HL-60/S4 treated with retinoic acid at 250 ng/mL for 4 days and 3 days (cell line): Measurements from ENCODE around the gene CCDC92.

Experiments used
- in situ Hi-C: fragments of 300-500 bp; cut with MboI; formaldehyde crosslinking; loops from 2 replicates; pipeline ENCODE4 v1.7.0; 2022; ENCODE audit warnings: low sequenced_read_pairs

Gene CCDC92

GRCh38 chr12:123976227-123976826, 3.7 kb upstream of the CCDC92 start:
- in situ Hi-C loops: no loop called here

GRCh38 chr12:123973552-123974341, 1.1 kb upstream of the CCDC92 start:
- in situ Hi-C loops: no loop called here

DNA sequence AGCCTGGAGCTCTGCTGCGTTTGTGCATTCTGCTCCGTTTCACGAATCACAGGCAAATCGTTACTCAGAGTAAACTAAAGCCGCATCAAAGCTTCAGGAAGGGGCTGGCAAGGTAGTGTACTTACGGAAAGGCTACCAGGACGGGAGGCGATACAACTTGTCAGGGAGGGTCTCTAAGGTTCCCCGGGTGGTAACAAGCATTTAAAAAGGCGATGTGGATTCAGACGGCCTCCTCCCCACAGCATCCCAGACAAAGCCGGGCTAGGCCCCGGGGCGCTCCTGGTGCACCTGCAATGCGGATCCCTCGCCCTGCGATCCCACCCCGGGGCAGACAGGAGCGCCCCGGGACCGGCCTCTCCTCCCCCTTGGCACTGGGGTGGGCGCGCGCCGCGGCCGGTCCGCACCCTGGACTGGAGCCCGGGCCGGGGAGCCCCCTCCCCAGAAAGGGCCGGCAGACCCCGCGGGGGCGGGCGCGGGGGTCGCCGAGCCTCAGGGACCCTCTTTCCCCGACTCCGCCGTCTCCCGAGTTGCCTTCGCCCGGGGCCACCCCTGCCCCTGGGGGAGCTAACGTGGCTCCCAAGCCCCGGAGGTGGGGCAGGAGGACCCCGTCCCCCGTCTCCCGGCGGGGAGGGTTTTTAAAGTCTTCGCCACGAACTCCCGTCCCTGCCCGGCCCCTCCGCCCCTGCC, 718 bp downstream of the CCDC92 start:
- in situ Hi-C loops: no loop called here

DNA sequence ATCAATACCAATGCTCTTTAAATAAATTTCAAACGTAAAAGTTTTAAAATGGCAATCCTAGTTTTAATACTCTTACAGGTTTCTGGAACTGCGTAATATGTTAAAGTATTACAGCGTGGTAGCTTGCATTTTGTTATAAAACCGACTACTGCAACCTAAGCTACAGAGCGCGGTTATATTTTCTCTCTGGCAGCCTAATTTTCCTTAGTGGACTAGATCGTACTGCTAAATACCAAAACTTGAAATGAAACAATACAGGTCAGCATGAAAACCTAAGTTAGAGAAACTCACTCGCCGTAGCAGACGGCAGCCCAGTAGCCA, 1.2 kb downstream of the CCDC92 start:
- in situ Hi-C loops: no loop called here

DNA sequence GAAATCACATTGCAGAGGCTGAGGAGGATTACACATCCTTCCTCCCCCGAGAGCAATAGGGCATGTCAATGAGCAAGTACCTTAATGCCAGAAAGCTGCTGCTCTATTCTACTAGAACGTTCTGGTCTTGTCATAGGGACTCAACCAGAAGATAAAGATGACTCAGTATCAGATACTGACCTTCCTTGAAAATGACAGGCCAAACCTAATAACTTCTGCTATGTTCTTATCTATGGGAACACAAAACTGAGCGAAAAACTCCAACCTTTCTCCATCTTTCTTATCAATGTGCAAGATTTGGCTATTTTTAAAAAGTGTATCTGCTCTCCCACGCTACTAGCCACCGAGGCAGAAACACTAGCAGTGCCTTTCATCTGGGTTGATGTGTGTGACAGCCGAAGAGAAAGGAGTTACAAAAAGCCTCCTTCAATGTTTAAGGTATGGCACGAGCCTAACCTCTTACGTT, 5.5 kb downstream of the CCDC92 start:
- in situ Hi-C loops: no loop called here

DNA sequence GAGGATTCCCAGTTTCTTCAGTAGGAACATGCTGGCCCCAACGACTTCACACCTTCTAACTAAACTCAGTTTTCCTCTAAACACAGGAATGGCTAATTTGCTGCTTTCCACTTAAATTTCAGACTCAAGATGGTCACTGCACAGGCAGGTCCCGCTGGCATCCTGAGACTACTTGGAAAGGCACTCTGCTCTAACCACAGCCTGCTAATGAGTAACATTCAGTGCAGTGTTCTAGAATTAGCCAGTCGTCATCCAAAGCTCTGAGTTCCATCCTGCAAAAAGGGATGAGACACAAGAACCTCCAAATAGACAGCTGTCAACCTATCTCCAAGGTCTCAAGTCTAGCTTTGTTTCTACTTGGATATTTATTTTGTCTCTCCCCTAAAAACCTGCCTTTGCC, 6.0 kb downstream of the CCDC92 start:
- in situ Hi-C loops: no loop called here

DNA sequence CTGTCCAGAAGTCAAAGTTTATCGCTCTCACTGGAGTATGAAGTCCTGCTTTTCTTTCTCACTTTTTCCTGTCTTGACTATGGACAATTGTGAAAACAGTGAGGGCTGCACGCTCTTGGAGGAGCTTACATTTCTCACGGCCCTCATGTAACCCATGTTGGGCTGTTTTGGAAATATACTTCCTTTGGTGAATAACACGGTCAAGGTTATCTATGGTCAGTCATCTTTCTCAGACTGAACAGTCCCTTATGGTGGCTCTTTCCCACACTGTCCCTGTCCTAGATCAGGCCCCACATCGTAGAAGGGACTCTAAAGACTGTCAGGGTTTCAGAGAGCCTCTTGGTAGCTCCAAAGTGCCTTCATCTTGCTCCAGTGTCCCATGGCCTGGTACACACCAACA, 7.2 kb downstream of the CCDC92 start:
- in situ Hi-C loops: no loop called here

DNA sequence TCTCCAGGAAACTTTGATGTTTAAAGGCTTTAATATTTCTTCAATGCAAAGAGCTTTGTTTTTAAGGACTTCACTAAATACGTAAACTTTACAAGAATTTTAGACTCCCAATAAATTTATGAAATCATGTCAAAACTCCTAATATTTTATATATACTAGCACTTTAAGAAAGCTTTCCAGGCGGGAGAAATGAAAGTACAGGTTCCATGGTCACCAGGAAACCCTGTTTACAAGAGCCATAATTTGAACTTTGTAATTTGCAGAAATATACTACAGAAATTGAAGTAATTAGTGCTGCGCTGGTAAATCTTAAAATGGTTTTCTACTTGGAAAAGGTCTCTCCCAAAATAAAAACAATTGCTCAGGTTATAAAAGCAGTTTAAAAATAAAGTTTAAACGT, 8.8 kb downstream of the CCDC92 start:
- in situ Hi-C loops: no loop called here

DNA sequence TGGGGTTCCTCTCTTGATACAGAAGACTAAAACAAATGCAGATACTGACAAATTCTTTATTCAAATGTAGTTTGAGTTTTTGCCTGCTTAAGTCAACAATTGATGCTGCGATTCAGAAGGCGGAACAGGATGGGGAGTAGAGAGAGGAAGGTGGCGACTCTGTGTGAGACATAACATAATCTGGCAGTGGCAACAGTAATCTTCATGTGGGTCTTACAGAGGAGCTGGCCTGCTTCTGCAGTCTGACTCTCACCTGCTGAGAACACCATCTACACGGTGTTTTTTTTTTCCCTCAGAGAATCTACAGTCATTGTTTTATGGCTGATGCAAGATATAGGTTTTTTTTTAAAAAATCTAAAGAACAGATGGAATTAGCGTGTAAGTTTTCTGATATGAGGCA, 10.1 kb downstream of the CCDC92 start:
- in situ Hi-C loops: no loop called here

GRCh38 chr12:123961585-123962345, 10.9 kb downstream of the CCDC92 start:
- in situ Hi-C loops: no loop called here

DNA sequence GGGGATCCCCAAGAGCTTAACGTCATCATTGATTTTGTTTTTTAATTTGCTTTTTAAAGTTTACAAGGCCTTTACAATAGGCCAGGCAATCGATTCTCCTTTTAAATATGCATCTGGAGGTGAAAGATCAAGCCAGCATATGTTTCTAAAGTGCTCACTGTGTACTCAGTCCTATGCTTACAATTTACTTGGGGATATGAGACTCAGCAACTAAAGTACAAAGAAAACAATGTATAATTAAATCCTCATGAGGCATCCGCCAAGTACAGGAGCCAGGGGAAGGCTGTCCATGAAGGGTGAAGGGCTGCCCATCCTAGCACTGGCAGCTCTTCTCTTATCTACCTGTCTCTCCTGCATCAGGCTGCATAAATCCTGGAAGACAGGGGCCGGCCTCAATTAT, 11.8 kb downstream of the CCDC92 start:
- in situ Hi-C loops: no loop called here

GRCh38 chr12:123960029-123960735, 12.4 kb downstream of the CCDC92 start:
- in situ Hi-C loops: no loop called here

- in situ Hi-C loops: no loop called here
Observed at GRCh38 chr12:123958876-123959275, 13.8 kb downstream of the CCDC92 start.

GRCh38 chr12:123958462-123958861, 14.2 kb downstream of the CCDC92 start:
- in situ Hi-C loops: no loop called here

DNA sequence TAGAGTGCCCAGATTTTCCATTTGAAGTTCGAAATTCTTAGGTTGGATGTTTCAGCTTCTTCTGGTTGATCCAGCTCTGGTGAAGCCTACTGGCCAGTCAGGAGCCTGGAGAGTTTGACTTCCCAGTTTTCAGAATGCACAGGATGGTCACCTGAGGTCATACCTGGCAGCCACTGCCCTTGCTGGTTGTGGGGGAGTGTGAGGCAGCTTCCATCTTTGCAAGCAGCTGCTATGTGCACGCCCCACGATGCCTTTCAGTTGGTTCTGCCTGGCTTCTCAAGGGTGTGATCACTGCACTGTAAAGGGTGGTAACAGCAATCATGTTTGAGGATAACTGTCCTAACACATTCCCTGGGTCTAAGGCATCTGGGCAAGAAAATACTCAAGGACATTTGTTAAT, 15.4 kb downstream of the CCDC92 start:
- in situ Hi-C loops: no loop called here

DNA sequence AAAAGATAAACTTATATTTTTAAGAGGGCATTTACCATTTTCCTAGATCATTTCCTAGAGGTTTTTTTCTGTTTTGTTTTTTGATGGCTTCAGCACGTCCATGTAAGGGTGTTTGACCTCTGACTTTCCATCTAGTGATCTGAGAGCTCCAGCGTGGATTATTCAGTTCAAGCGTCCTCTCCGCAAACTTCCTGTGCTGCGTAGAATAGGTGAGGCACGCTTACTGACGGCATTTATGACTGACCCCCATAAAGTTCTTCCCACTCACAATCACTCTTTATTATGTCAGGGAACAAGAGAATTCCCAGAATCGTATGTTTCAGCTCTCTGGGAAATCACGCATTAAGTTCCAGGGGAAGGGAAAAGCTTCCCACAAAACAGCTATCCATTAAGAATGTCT, 16.4 kb downstream of the CCDC92 start:
- in situ Hi-C loops: no loop called here

GRCh38 chr12:123954647-123955350, 17.8 kb downstream of the CCDC92 start:
- in situ Hi-C loops: no loop called here

DNA sequence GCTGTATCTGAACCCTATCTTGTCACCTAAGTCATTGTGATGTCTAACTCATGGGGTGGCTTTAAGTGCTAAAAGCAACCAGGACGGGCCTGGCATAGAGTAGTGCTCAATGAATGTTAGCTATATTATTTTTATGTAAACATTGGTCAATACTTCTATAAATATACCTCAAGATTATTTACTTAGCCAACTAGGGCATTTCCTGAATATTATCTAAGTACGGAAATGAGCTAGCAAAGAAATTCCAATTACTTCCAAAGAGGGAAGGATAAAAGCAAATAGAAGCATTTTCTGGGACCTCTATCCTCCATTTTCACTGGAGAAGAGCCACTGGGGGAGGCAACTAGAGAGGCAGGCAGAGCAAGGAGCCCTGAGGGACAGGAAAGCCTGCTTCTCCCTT, 20.6 kb downstream of the CCDC92 start:
- in situ Hi-C loops: no loop called here

DNA sequence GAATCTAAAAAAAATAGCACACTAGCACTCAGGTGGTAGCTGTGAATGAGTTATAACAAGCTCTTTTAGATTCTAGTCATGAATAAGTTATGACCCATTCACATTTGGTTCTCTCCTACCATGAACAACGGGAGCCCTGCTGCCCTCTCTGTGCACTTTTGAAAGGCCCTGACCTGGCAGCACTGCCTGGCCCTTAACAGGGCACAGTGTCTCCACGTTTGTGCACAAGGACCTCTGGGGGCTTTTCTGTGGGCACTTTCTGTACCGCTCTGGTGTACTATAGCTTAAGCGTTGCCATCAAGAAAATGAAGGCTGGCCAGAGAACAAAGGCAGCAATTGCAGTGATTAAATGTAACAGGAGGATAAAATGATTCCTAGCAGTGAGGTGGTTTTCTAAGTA, 21.2 kb downstream of the CCDC92 start:
- in situ Hi-C loops: no loop called here
